Vagina (tissue), 2 donors: Measurements from ENCODE around the gene HAUS5.
"Not testable (repeated sequence)": the region's sequence is repeated elsewhere in the genome, so short reads cannot be mapped to it uniquely, and the experiment has no call there.

ENCODE experiments used
- CTCF ChIP-seq, 3 experiments: fragments of 450-650 bp in 2 of 3; fragments of 200-600 bp in 1 of 3; sonication (generic) in 1 of 3; IDR thresholded peaks; one replicate each; pipeline ENCODE4 v1.5.1; 2017 to 2019; ENCODE audit warnings: antibody characterized with exemption in 3 of 3, mild to moderate bottlenecking in 2 of 3, moderate library complexity in 2 of 3
- POLR2A ChIP-seq, 2 donors: fragments of 450-650 bp; IDR thresholded peaks; one replicate each; pipeline ENCODE4 v1.6.1; 2017; ENCODE audit warnings: antibody characterized with exemption in 2 of 2, mild to moderate bottlenecking in 2 of 2, moderate library complexity in 2 of 2
- POLR2AphosphoS5 ChIP-seq, 2 donors: sonication (generic); formaldehyde crosslinking; IDR thresholded peaks; one replicate each; pipeline ENCODE4 v1.9.0; 2017; ENCODE audit warnings: antibody characterized with exemption in 2 of 2, mild to moderate bottlenecking in 2 of 2, low read depth in 1 of 2; ENCODE audit not compliant: insufficient read depth in 1 of 2

- not testable (repeated sequence) for TF ChIP-seq POLR2A (IDR thresholded peaks at IDR 0.05); CTCF (IDR thresholded peaks at IDR 0.05); POLR2AphosphoS5 (IDR thresholded peaks at IDR 0.05; ENCODE audit: insufficient read depth in 1 of 2, low read depth in 1 of 2)
Measured at GRCh38 chr19:35654828-35655227, 42.3 kb downstream of the HAUS5 start.
